Liver (tissue), 3 donors: ENCODE measurements around the gene PTPN4.

Source experiments
- EGR1 ChIP-seq, 2 donors: IDR thresholded peaks; 2 replicates each; pipeline ENCODE4 v1.6.1; 2016 to 2018; ENCODE audit warnings: antibody characterized with exemption in 2 of 2, low read depth in 2 of 2
- FOXA1 ChIP-seq: IDR thresholded peaks from 2 replicates; pipeline ENCODE4 v1.6.1; 2016; ENCODE audit warnings: antibody characterized with exemption
- HNF4A ChIP-seq, 2 donors: conservative IDR thresholded peaks; 2 replicates each; pipeline ENCODE4 v1.6.1; 2016; ENCODE audit warnings: antibody characterized with exemption in 2 of 2, mild to moderate bottlenecking in 2 of 2
- MAX ChIP-seq: IDR thresholded peaks from 2 replicates; pipeline ENCODE4 v1.6.1; 2016; ENCODE audit warnings: antibody characterized with exemption
- RAD21 ChIP-seq, 2 donors: IDR thresholded peaks; 2 replicates each; pipeline ENCODE4 v1.6.1; 2016; ENCODE audit warnings: antibody characterized with exemption in 2 of 2, mild to moderate bottlenecking in 2 of 2
- REST ChIP-seq: IDR thresholded peaks from 2 replicates; pipeline ENCODE4 v1.6.1; 2016; ENCODE audit warnings: antibody characterized with exemption, mild to moderate bottlenecking
- TAF1 ChIP-seq: conservative IDR thresholded peaks from 2 replicates; pipeline ENCODE4 v1.6.1; 2016; ENCODE audit warnings: antibody characterized with exemption, mild to moderate bottlenecking
- TF ChIP-seq, protein P1 (sequence below): fragments of 150-350 bp; IDR thresholded peaks from 2 replicates; pipeline ENCODE4 v1.5.1; 2017; ENCODE audit warnings: improper control_type of control experiment, low read depth, low read length; ENCODE audit not compliant: missing input control
- TF ChIP-seq, protein P2 (sequence below): IDR thresholded peaks from 2 replicates; pipeline ENCODE4 v1.6.1; 2016; ENCODE audit warnings: antibody characterized with exemption
- donor health status: healthy.
- donor health status: healthy.

- TF ChIP-seq, protein P1, sequence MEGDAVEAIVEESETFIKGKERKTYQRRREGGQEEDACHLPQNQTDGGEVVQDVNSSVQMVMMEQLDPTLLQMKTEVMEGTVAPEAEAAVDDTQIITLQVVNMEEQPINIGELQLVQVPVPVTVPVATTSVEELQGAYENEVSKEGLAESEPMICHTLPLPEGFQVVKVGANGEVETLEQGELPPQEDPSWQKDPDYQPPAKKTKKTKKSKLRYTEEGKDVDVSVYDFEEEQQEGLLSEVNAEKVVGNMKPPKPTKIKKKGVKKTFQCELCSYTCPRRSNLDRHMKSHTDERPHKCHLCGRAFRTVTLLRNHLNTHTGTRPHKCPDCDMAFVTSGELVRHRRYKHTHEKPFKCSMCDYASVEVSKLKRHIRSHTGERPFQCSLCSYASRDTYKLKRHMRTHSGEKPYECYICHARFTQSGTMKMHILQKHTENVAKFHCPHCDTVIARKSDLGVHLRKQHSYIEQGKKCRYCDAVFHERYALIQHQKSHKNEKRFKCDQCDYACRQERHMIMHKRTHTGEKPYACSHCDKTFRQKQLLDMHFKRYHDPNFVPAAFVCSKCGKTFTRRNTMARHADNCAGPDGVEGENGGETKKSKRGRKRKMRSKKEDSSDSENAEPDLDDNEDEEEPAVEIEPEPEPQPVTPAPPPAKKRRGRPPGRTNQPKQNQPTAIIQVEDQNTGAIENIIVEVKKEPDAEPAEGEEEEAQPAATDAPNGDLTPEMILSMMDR = no peak
- TF ChIP-seq HNF4A (conservative IDR thresholded peaks at IDR 0.05) (no peak), MAX (no peak), RAD21 (IDR thresholded peaks at IDR 0.05) (no peak), REST (no peak), FOXA1 (no peak), EGR1 (IDR thresholded peaks at IDR 0.05; ENCODE audit: low read depth in 2 of 2) (no peak), TAF1 (no peak)
- TF ChIP-seq, protein P2, sequence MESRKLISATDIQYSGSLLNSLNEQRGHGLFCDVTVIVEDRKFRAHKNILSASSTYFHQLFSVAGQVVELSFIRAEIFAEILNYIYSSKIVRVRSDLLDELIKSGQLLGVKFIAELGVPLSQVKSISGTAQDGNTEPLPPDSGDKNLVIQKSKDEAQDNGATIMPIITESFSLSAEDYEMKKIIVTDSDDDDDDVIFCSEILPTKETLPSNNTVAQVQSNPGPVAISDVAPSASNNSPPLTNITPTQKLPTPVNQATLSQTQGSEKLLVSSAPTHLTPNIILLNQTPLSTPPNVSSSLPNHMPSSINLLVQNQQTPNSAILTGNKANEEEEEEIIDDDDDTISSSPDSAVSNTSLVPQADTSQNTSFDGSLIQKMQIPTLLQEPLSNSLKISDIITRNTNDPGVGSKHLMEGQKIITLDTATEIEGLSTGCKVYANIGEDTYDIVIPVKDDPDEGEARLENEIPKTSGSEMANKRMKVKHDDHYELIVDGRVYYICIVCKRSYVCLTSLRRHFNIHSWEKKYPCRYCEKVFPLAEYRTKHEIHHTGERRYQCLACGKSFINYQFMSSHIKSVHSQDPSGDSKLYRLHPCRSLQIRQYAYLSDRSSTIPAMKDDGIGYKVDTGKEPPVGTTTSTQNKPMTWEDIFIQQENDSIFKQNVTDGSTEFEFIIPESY = no peak
These were observed 150.8 kb downstream of the PTPN4 start for GRCh38 chr2:119910566-119910965.
